Skin of body (tissue), 2 donors: Measurements from ENCODE around the gene MAP10. TPM values are rescaled to one million over a fixed set of nuclear protein-coding genes. Genes with fewer than 3 reads are reported as not detected.
"Not testable (repeated sequence)": the region's sequence is repeated elsewhere in the genome, so short reads cannot be mapped to it uniquely, and the experiment has no call there.

Source experiments
- DNase-seq: peaks from one replicate; lab custom pipeline; 2025; lab: John Stamatoyannopoulos, UW
- total RNA-seq: library from RNA; depleted of rRNA; stranded (reverse); fragments of >200 nt; gene quantifications from one replicate; pipeline ENCODE4 v1.2.3, GENCODE V29; 2014

MAP10 gene, protein sequence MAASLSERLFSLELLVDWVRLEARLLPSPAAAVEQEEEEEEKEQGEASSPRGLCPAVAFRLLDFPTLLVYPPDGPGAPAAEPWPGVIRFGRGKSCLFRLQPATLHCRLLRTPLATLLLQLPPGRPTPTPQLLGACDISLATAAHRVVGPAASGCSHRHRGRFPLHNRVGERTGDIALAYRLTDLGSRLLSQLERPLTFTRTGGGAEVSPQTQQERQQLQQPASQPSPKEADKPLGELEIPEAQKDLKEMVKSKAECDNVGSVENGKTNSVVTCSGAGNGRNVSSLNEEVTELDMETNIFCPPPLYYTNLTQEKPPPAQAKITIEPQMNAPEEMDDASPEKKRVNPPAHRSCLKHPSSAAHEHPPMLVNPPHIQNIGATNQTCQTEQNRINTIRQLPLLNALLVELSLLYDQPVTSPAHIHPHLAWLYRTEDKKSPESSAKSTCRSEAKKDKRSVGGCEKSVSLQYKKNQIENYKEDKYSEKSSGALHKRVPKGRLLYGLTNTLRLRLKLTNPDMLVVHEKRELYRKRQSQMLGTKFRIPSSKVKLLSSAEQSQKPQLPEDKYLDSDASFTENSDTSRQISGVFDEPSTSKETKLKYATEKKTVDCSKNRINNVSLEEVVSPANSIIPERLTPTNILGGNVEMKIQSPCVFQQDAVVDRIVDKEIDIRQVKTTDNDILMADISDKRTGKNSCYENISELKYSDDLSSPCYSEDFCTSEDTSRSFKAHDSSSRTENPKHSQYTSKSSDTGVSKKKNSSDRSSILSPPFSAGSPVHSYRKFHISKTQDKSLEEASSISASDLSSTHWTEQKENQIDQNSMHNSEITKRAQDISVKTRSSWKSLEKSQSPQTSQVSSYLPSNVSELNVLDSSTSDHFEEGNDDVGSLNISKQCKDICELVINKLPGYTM
- total RNA-seq = 2.4 TPM

DNA sequence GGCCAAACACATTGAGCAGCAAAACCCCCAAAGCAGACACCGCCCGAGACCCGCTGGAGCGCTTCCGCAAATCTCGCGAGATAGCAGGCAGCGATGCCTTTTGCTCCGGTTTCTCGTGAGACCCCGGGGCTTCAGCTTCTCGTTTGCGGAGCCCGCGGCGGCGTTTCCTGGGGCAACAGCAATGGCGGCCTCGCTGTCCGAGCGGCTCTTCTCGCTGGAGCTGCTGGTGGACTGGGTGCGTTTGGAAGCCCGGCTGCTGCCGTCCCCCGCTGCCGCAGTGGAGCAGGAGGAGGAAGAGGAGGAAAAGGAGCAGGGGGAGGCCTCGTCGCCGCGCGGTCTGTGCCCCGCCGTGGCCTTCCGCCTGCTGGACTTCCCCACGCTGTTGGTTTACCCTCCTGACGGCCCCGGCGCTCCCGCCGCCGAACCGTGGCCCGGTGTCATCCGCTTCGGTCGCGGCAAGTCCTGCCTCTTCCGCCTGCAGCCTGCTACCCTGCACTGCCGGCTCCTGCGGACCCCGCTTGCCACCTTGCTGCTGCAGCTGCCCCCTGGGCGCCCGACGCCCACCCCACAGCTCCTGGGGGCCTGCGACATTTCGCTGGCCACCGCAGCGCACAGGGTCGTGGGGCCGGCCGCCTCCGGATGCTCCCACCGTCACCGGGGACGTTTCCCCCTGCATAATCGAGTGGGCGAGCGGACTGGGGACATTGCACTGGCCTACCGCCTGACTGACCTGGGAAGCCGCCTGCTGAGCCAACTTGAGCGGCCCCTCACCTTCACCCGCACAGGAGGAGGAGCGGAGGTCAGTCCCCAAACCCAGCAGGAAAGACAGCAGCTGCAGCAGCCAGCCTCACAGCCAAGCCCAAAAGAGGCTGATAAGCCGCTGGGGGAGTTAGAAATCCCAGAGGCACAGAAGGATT lies at the start of gene MAP10:
Gene MAP10 (plus strand): TSS at position 148 of the 917 bp plus-strand sequence. CDS start 34 bp downstream, at position 182.
- DNase-seq = peak; percentile 37

DNA sequence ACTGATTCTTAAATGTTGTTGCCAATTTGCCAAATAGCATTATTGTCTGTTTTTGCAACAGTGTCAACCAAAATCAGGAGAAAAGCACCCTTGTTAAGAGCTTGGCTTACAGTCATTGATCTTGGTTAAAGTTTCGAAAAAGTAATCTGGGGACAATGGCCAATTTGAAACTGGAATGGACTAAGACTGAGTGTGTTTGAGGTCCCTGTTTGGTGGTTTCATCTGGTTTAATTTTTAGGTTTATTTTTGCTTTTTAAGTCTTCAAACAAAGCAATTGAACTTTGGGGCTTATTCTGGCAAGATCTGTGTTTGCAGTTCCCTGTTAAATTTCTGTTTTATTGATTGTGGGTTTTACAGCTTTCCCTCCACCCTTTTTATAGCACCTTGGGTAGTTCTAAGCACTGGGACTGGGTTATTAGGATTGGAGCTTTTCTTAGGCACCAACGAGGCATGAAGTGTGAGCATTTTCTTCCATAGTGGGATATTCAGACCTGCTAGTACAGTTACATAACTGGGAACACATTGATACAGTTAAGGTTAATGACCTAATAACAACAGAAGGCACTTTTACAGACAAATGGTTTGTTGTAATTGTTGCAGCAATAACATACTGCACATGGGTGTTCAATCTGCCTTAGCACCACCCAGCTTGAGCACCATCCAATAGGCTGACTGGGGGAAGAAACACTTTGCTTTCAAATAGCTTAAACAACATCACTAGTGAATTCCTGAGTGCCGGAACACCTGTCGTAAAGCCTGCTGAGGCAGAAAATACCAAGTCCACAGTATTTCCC lies 40.6 kb upstream of the MAP10 start:
- DNase-seq = no peak

DNA sequence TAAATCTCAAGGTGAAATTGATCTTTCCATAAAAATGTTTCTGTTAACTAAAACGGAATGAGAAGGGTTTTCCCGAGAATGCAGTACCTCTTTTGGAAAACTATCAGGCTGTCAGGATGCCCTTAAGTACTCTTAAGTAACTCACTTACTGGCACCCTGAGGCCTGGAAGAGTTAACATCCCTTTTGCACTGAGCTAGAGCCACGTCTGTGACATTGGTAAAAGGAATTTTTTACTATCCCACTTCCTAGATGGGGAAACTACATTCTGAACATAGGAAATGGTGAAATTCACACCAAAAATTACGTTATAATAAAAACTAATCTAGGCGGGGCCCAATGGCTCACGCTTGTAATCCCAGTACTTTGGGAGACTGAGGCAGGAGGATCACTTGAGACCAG lies 39.7 kb upstream of the MAP10 start:
- DNase-seq = no peak

DNA sequence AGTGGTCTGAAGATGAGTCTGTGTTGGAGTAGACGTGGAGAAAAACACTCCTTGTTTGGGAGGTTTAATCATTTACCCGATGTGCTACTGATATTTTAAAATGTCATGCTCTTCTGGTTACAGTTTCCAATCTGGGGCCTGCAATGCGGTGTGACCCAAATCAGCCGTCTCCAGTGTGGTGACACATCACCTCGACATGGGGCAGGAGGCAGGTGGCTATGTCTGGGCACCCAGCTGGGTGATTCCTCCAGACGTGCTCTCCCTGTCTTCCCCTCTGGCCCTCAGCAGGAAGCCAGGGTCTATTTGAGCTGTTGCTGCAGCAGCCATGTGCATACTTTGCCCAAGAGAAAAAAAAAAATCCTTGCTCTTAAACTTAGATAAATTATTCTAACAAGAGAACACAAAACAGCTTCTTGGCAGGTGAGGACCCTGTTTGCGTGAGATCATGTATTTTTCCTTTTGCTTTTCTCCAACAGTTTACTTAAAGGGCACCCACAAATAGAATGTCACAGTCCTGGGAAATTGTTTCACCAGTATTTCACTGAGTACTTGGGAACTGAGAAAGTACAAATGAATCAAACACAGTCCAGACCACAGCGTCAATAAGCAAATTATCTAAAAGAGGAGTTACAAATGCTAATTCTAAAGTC lies 38.9 kb upstream of the MAP10 start:
- no peak for DNase-seq

DNA sequence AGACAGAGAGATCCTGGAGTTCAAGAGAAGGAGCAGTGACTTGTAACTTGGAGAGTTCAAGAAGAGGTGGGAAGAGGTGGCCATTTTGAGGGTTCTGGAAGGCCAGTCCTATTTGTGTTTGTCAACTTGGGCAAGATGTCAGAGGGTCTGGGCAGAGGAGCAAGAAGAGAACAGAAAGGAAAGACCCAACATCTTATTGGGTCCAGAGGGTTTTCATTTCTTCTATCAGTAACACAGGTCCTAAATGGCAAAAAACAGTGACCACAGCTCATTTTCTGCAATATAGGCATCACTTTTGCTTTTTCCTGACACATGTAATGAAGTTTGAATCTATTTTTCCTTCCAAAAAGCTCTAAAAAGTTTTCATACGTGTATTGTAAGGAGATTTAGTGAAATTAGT lies 38.3 kb upstream of the MAP10 start:
- DNase-seq = no peak

DNA sequence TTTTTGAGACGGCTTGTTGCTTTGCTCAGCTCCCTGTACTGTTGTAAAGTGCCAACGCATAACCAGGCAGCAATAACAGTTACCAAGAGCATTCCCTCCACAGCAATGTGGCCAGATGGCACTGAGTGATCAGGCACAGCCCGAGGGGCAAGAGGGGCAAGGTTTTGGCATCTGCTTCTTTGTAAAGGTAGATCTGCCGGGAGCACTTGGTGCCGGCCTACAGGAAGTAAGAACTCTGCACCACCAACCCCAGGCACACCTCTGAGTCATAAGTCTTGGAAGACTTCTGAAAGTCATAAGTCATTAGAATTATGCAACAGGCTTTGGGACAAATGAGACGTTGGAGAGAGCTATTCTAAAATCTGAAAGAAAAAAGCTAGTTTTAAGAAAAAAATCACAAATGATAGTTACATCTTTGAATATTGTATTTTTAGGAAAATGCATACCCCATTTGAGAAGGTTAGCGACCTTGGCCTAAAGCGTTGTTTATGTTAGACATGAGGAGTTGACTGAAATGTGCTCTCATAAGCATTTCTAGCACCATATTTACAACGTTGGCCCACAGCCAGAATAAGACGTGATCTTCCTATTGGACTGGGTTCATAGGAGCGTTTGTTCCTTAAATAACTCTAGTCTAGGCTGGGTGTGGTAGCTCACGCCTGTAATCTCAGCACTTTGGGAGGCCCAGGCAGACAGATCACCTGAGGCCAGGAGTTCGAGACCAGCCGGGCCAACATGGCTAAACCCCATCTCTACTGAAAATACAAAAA lies 37.7 kb upstream of the MAP10 start:
- peak; percentile 5 for DNase-seq

DNA sequence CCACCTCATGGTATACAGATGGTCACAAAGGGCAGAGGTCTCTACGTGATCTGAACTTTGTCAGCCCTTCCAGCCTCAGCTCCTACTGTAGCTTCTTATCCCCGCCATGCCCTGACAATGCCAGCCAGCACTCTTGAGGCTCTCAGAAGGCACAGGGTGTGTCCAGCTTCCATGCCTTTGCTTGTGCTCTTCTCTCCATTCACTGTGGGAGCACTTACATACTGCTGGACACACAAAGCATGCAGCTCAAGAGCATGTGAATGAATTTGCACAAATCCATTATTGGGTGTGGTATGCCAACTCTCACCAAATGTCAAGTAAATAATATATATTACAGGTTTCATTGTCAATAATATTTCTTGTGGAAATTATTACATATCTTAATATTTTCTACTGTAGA lies 36.4 kb upstream of the MAP10 start:
- DNase-seq = no peak

DNA sequence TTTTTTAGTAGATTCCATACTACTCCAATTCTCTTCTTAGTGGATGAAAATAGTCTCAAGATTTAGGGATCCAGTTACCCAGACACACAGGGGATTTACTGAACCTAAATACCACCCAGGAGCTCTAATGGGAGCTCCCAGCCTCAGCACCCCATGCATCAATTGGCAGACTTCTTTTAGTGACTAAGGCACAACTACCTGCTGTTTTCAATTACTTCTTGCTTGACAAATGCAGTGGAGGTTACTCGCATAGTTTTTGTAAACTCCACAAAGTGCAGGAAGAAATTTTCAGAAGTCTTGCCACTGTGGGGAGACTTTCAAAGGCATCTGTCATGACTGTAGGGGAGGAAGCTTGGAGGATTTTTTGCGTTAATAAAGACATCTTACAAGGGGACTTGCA lies 35.5 kb upstream of the MAP10 start:
- peak; percentile 52 for DNase-seq

DNA sequence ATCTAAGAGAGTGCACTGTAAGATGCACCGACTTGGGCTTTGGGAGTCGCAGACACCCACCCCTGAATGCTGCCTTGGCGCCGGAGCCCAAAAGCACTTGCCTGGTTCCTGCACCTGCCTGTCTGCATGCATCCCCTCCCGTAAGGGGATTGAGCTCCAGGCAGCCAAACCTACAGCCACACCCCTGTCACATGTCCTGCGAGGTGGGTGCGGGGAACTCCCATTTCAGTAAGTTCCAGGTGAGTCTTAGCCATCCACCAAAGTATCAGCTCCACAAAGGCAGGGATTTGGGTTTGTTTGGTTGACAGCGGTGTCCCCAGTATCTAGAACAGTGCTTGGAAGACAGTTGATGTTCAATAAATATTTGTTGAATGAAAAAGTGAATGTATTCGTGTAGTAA lies 31.5 kb upstream of the MAP10 start:
- DNase-seq = no peak

DNA sequence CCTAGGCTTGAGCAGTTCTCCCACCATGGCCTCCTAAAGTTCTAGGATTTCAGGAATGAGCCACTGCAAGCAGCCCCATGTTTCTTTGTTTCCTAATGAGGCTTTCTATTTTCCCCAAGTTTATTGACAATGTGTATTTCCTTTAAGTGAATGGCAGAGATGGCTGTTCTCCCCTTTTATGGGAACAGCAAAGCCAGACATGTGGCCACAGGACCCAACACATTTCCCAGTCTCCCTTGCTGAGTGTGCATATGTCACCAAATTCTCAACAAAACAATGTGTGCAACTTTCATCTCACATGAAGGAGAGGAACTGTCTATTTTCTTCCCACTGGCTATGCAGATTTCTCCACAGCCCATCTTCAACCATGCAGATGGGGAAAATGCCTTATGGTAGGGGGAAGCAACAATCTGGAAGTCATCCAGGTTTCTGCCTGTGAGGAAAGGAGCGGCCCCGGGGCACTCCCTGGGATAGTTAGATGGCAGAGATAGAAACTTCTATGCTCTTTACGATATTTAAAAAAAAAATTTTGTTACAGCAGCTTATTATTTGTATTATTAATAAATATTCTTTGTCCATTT lies 28.6 kb upstream of the MAP10 start:
- DNase-seq = no peak

DNA sequence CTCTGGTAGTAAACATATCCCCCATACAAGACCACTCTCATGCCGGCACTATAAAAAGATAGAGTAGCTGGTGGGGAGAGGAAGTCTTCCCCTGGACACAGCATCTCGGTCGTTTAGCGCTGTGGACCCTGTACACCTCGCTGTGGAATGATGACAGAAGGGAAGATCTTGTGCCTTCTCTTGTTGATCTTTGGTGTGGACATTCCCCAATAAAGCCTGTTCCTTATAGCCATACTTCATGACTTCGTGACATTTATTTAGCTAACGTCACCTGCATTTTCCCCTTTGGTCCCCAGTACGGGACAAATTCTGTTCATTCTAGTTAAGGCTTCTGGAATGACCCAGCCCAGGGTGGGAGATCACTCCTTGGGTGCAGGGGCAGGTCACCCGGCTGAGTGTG lies 24.9 kb upstream of the MAP10 start:
- no peak for DNase-seq

DNA sequence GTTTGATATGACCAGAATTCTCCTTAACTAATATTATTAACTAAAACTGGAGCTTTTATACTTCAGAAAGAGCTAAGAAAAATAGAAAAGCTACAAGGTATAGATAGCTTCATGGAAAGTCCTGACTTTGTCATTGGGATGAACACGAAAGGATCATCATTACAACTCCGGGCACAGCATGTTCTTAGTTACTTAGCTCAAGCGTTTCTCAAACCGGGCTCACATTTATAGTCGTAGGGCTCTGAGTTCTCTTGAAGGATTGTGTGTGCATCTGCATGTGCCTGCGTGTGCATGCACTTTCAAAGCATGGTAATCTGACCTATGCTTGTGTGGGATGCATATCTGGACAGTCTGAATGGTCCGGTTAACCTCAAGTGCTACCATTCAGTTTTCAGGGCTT lies 20.4 kb upstream of the MAP10 start:
- DNase-seq = no peak

DNA sequence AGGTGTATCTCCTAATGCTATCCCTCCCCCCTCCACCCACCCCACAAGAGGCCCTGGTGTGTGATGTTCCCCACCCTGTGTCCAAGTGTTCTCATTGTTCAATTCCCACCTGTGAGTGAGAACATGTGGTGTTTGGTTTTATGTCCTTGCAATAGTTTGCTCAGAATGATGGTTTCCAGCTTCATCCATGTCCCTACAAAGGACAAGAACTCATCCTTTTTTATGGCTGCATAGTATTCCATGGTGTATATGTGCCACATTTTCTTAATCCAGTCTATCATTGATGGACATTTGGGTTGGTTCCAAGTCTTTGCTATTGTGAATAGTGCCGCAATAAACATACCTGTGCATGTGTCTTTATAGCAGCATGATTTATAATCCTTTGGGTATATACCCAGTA lies 19.6 kb upstream of the MAP10 start:
- not testable (repeated sequence) for DNase-seq

DNA sequence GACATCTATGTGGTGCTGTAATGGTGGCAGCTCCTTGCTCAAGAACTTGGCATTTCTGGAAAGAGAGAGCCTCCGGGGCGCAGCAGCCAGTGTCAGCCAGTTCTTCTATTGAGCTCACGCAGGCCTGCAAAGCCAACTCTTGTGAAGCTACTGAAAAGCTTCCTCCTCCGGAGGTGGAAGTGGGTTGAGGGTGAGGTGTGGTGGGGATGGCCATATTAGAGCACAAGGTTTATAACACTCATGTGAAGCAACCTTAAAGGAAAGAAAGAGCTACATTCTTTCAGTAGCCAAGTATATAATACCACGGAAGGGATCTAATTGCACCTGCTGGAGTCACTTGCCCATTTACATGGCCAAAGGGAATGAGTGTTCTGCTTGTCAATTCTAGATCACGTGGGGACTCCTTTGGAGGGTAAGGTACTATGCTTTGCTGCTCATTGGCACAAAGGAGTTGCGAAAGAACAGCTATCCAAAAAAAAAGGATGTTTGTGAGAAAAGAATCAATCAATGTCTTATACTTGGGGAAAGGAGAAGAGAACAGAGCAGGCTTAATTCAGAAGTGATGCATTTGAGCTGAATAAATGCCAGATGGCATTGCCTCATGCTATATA lies 18.3 kb upstream of the MAP10 start:
- DNase-seq = no peak

DNA sequence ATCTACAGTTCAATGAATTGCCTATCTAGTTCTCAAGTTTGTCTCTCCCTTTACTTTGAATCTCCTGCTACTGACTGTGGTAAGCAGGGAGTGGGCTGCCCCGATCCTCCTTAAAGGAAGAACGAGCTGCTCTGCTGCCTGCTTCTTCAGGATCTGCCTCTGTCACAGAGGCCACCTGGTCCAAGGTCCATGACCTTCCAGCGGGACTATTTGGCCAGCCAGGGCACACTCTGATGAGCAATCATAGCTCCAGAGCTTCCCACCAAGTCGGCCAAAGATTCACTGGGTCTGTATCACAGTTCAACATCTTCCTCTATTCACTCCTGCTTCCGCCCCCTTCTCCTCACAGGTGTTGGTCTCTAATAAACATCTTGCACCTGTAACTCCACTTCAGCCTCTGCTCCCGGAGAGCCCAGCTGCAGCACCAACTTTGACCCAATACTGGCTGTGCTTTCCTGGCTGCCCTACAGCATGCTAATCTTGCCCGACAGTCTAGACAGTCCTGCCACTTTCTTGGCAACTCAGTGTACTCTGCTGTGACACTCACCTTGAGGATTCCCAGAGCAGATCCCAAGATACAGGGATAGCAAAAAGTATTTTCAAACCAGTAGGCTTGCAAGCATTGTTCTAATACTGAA lies 16.9 kb upstream of the MAP10 start:
- DNase-seq = no peak

DNA sequence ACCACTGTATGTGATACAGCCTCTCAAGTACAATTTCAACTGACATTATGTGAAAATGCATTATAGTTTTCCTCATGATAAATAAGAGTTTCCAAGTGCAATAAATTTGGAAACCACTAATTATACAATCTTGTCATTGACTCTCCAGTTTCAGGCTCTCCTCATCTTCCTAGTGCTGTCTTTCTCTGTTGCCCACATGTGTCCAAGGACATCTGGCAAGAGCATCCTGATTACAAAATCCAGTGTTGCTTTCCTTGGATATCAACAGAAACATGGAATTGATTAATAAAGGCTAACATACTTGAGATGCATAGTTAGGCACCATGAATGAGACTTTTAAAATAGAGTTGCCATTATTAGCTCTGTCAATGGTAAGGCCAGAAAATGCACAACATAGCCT lies 15.6 kb upstream of the MAP10 start:
- DNase-seq = peak; percentile 89

DNA sequence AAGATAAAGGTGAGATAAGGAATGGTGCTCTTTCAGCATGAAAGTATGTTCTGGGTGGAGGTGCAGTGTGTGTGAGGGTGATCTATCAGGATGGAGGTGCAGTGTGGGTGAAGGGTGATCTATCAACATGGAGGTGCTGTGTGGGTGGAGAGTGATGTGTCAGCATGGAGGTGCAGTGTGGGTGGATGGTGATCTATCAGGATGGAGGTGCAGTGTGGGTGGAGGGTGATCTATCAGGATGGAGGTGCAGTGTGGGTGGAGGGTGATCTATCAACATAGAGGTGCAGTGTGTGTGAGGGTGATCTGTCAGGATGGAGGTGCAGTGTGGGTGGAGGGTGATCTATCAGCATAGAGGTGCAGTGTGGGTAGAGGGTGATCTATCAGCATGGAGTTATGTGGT lies 12.3 kb upstream of the MAP10 start:
- no peak for DNase-seq

DNA sequence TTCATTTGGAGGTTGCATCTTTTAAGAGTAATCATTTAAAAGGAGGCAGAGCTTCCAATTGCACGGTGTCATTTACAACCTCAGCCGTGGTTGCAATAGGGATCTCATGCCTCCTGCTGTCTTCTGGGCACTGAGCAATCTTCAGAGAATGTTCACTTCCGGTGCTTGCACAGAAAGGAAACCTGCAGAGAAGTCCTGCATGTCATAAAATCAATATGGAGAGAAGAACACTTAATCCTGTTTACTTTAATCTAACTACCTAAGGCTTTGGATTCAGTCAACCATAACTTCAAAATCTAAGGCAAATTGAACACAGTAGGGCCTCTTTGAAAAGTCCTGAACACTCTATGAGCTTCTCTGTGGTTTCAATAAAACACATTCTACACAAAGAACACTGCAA lies 11.3 kb upstream of the MAP10 start:
- DNase-seq = no peak
